Activated T-cell treated with anti-CD3 and anti-CD28 coated beads, Interleukin-2, amount 50 U/mL, for 1 hour (primary cell): ENCODE results near the gene HPDL.
A peak's percentile ranks its signal among the peaks of the same experiment; 100 is the strongest.

Source experiments
- DNase-seq: peaks from one replicate; pipeline ENCODE4 v3.0.0-alpha.2; 2020

The HPDL gene

DNA sequence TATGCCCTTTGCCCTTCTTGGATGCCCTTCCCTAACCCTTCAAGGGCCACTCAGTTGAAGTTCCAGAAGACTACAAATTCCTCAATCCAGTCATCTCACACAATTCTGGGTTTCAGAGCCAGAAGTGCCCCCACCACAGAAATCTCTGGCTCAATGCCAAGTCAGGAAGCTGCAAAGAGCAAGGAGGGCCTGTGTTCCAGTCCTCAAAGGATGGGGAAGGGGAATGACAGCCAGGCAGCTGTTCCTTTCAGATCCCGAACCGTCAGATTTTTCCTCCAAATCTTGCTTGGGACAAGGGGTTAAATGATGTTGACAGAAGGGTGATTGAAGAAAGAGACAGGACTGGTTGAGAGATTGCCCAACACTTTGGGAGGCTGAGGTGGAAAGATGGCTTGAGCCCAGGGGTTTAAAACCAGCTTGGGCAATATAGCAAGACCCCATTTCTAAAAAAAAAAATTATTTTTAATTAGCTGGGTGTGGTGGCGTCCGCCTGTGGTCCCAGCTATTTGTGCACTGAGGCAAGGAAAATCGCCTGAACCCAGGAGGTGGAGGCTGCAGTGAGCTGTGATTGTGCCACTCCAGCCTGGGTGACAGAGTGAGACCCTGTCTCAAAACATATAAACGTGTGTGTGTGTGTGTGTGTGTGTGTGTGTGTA is 716 bp upstream of the HPDL start:
- DNase-seq, result no peak

DNA sequence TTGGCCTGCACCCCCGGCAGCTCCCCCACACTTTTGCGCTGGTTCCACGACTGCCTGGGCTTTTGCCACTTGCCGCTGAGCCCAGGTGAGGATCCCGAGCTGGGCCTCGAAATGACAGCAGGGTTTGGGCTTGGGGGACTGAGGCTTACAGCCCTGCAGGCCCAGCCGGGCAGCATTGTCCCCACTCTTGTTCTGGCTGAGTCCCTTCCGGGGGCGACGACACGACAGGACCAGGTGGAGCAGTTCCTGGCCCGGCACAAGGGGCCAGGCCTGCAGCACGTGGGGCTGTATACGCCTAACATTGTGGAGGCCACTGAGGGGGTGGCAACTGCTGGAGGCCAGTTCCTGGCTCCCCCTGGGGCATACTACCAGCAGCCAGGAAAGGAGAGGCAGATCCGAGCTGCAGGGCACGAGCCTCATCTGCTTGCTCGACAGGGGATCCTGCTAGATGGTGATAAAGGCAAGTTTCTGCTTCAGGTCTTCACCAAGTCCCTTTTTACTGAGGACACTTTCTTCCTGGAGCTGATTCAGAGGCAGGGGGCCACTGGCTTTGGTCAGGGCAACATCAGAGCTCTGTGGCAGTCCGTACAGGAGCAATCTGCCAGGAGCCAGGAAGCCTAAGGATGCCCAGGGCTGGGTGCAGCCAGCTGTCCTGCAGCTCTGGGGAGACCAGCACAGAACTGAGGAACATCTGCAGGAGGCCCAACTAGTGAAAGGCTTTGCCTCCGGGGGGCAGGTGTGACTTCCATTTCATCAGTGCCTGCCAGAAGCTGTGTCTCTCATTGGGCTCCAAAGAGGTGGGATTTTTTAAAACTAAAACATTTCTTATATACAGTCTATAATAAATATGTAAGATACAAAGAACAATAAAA is 1.2 kb downstream of the HPDL start:
- DNase-seq, result no peak

DNA sequence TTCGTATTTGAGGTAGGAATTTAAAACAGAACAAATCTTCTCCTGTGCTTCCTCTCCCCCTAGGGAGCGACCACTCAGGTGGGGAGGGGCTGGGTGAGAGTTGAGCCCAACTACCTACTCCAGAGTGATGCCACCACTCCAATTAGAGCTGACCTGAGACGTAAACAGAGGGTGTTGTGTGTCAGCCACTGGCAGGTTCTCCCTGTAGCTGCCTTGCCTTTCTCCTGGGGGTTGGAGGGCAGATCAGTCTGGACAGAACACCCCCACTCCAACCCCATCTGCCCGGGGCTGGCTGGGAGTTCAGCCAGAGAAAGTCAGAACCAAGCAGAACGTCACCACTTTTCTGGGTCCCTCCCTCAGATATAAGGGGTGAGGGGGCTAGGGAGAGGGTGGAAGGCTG is 2.0 kb downstream of the HPDL start:
- DNase-seq, result no peak

DNA sequence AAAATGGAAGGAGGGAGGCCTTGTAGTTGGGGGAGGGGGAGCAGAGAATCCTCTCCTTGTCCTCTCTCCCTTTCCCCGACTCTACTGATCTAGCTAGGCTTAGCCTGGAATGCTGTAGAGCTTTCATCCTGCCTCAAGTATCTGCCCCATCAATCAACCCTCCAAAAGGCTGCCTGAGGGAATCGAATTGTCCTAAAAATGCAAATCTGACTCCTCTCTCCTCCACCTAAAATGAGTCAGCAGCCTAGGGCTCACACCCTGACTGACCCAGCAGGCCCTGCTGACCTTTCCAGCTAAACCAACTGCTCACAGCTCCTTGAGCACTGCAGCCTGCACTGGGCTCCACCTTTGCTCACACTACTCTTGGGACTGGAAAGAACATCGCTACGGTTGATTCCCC is 2.8 kb downstream of the HPDL start:
- no peak for DNase-seq

DNA sequence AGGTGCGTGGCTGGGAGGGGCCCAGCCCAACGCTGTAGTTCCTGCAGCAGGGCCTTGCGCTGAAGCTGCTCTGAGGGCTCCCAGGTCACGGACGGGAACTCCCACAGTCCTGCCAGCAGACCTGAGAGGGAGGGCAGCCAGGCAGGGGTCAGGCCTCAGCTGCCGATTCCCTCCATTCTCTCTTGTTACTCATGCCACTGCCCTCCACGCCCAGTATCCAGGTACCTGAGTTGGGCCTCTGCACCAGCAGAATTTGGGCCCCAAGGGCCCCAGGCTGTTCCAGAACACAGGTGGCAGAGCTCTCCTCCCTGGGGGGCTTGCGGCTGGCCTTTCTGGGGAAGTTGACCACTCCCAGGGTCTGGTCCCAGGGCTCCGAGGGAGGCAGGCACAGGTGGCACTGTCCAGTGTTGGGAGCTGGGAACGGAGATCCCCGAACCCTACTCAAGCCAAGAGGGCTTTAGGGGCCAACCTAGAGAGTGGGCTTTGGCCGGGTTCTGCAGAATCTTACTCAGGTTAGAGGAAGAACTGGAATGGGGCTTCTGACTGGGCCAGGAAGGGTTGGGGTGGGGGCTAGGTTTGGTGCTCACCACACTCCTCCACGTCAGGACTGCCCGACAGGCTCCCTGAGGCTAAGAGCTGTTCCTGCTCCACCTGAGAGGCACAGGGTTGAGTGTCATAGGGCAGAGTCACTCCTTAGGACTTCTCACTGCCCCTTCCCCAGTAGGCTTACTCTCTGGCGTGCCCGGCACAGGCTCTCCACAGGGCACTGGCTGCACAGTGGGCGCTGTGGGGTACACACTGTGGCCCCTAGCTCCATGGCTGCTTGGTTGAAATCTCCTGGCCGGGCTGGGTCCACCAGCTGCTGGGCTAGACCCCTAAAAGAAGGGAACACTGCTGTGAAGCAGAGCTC is 5.0 kb downstream of the HPDL start:
- no peak for DNase-seq

DNA sequence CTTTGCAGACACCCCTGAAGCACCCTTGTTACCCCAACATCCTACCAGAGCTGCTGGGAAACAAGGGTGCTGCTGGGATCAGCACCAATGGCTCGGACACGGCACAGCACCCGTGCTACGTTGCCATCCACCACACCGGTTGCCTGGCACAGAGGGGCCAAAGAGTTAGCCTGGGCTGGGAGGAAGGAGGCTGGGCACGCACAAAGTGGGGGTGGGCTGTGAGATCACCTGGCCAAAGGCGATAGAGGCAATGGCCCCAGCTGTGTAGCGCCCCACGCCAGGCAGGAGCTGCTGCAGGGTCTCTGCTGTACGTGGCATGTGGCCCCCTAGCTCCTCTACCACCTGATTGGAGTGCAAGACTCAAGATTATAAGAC is 5.6 kb downstream of the HPDL start:
- no peak for DNase-seq

DNA sequence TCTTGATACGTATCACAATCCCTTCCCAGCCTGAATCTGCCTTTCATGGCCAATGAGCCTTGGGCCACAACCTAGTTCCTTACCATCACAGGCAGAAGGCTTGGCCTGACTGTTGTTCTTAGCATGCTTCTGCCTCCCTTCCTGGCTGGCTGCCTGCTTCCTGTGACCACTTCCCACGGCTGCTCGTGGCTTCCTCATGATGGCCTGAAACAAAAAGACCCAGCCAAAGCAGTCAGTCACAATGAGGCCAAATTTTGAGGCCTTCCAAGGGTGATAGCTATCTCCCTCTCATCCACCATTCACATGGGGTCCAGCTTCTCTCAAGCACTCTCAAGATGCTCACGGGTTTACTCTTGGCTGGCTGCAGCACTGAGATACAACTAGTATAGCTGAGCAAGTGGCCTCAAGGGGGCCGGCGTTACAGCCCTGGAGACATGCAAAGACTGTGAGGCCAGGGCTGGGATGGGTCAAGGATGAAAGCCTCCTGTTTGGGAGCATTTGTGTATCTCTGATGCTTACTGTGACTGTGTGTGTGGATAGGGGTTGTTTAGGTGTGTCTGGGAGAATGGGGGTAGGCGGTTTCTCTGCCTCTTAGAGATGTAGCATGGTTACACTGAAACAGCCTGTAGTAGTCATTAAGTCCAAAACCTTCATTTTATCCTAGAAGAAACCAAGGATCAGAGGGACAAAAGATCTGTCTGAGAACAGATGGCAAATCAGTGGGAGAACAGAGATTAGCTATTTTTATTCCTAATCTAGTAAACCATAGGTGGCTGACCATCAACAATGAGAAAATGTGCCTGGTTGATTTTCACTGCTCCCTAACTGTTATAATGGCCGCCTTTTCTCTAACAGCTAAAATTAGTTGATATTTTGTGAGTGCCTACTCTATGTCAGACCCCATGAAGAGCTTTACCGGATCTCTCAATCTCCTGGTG is 7.9 kb downstream of the HPDL start:
- no peak for DNase-seq

DNA sequence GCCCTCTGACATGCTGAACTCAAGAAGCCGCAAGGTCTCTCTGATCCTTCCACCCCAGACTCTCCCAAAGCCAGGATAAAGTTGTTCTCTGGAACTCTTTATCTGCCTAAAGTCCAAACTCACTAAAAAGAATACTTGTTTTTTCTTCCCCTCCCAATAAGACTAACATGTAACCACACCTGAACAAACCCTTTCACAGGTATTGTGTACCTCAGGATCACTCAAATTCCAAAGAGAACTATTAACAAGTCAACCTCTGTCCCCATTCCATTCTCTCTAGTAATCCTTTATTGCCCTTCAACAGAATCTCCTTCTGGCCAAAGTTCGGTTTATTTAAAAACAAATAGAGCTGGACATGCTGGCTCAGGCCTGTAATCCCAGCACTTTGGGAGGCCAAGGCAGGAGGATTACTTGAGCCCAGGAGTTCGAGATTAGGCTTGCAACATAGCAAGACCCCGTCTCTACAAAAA is 9.2 kb downstream of the HPDL start:
- no peak for DNase-seq

DNA sequence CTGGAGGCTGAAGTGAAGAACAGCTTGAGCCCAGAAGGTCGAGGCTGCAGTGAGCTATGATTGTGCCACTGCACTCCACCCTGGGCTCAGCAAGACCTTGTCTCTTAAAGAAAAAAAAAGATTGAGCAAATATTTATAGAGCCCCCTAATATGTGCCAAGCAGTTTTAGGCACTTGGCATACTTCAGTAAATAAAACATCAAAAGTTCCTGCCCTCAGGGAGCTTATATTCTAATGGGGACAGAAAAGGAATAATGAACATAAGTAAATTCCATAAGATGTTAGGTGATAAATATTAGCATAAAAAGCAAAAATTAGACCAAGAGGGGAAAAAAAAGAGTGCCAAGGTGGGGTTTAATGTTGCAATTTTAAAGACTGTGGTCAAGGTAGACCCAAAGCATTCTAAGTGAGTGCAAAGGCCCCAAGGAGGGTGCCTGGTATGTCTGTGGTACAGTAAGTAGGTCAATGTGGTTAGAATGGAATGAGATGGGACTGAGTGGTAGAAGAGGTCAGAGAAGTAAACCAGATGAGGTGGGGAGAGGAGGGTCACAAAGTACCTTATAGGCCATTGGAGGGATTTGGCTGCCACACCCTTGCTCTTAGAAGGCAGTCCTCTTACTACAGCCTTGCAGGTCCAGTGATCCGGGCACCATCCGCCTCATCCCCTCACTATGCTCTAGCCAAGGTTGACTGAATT is 11.1 kb downstream of the HPDL start:
- no peak for DNase-seq

DNA sequence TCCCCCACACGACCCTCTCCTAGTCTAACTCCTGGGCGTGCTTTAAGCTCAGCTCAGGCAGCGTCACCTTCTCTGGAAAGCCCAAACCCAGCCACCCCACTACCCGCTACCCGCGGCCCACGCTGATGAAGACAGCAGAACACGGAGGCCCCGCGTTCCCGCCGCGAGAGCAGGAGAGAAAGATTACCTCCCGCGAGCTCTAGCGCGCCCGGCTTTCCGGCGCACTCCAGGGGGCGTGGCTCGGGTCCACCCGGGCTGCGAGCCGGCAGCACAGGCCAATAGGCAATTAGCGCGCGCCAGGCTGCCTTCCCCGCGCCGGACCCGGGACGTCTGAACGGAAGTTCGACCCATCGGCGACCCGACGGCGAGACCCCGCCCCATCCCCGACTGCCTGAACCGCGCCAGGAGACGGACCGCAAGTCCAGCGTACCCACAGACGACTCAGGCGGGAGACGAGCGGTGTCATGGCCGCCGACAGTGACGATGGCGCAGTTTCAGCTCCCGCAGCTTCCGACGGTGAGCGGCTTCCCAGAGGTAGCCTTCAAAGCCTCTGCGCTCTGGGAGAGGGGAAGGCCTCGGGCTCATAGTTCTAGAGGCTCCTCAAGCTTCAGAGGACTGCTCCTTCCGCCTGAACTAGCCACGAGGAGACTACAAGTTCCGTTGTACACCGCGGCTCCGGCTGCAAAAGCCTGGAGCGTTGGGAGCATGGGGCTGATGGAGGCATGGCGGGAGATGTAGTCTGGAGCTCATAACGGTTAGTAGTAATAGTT is 13.3 kb downstream of the HPDL start, which contains the start of the genes MUTYH and TOE1:
Gene MUTYH, minus strand, starts transcription at position 652 of the 770 bp plus-strand sequence. CDS start 5,935 bp downstream, outside the sequence.
Gene TOE1, plus strand, starts transcription at position 382 of the 770 bp plus-strand sequence. Its CDS starts 83 bp downstream, at position 465.
- DNase-seq, result peak; percentile 90

DNA sequence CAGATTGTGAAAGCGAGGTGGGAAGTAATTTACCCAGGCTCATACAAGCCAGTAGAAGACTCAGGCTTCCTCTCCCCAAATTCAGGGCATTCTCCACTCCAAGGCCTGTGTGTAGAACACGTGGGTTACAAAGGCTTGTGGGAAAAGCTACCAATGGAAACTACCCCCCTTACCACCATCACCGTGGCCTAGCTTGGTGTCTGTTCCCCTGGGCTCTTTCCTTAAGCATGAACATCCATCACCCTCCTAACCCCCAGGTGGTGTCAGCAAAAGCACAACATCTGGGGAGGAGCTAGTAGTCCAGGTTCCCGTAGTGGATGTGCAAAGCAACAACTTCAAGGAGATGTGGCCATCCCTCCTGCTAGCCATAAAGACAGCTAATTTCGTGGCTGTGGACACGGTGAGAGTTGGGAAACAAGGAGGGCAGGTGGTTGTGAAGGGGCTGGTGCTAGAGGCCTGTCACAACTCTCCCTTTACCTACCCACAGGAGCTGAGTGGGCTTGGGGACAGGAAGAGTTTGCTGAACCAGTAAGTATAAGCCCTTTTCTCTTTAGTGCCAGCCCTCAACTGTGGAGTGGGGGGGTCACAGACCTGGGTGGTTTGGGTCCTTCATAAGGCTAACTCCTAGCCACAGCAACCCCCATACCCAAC is 14.2 kb downstream of the HPDL start:
- DNase-seq, result no peak

DNA sequence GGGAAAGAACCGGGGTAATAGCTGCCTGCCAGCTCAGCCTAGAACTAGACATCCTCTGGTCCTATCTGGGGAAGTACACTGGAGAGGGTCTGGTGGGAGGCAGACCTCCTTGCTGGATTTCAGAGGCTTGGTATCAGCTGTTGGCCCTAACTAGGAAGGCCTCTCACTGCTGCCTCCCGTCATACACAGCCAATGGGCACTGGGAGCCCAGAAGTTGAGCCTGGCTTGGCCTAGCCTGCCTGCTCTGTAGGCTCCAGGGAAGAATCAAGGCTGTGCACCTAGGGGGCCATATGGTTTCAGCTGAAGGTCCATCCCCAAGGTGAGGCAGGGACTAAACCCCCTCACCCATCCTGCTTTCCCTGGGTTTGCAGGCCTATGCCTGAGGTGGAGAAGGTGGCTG is 17.8 kb downstream of the HPDL start:
- DNase-seq, result no peak

DNA sequence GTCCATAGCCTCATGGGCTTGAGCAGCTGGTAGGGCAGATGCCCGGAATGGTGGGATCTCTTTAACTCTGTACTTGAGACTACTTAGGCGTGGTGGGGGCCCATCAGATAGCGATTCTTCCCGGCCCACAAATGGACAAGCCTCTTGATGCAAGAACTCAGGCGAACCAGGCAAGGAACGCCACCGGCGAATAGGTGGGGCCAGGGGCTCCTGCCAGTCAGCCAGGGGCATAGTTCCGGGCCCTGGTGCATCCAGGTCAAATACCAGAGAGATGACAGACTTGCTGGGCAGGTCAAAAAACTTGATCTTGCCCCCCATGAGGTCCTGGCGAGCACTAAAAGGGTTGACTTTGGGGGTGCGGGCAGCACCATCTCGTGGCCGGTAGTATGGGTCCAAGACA is 18.3 kb downstream of the HPDL start:
- no peak for DNase-seq

DNA sequence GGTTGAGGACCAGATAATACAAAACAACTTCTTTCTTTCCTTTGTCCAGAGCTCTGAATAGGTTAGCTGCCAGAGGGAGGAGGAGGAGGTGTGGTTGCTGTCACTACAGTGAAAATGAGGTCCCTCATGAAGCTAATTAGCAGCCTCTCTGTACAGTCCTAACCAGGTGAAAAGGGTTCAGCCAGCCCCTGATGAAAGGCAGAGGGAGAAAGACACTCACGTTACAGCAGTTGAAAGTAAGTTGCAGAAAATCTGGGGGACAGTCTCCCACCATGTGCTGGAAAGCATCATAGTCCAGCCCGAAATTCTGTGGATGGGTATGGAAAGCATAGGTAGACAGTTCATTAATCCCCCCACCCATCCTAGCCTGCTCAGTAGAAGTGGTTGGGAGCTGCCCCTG is 19.8 kb downstream of the HPDL start:
- DNase-seq, result no peak

DNA sequence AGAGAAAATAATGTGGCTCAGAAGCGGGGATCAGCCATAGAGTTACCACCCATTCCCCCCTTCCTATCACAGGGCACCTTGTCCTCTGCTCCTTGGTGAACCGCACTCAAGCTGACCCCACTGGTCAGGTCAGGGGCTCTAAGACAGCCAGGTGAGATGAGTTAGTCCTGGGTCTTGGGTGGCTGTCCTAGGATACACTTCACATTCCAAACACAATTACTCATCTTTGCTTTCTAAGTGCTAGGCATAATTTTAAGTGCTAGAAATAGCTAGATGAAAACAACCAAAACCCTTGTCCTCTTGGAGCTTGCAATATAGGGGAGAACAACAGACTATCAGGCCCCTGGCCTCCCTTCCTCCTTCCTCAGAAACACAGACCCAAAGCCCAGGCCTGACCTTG is 21.3 kb downstream of the HPDL start:
- no peak for DNase-seq

DNA sequence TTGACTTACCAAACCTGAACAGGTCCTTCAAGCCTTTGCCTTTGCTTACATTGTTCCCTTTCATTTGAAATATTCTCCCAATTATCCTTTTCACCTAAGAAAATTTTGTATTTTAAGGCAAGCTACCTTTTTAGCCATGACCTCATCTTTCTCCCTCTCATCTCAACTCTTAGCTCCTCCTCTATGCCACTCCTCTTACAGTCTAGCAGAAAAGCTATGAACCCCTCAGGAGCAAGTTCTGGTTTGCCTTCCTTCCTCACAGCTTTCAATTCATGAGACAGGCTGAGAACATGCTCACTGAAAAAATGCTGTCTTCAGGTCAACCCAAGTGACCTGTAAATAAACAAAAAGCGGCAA is 21.9 kb downstream of the HPDL start:
- no peak for DNase-seq

DNA sequence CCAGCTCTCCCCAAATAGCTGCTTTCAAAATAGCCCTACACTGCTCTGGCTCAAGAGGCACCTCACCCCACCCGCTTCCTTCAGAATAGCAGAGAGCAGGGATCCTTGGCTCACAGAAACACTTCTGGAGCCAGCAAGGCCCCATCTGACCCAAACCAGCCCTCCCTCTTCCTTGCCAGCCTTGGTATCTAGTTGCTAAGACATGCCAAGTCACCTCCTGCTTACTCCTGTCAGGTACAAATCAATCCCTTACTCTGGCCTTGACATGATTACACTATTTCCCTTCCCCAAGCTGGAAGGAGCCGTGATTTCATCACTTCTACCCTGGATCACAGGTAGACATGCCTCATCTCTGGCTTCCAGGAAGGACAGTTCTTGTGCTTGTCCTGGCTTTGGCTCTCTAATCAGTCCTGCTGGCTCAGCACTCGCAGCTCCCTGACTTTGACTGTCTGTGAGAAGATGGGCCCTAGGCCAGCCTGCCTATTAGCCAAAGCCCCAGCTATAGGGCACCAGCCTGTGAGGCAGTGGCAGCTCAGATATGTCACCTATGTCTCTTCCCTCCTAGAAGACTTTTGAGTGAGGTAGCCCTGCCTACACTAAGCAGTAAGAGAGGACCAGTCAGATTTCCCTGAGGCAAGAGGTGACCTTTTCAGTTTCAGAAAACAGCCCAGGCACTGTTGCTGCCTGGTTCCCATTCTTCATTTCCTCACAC is 22.4 kb downstream of the HPDL start:
- DNase-seq, result no peak

DNA sequence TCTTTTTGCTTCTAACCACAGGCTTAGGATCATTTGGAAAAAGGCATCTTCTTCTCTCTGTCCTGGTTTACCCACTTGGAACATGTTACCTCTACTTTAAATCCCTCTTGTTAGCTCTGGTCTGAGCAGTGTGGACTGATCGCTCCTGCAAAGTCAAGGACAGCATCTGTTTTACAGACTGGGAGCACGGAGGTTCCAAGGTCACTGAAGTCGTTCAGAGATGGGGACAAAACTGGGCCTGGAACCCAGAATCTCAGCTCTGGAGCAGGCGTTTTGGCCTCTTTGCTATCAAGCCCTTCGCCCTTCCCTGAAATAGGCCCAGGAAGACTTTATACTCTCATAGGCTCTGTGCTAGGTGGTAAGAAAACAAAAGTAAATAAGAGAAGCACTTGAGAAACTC is 24.8 kb downstream of the HPDL start:
- no peak for DNase-seq

DNA sequence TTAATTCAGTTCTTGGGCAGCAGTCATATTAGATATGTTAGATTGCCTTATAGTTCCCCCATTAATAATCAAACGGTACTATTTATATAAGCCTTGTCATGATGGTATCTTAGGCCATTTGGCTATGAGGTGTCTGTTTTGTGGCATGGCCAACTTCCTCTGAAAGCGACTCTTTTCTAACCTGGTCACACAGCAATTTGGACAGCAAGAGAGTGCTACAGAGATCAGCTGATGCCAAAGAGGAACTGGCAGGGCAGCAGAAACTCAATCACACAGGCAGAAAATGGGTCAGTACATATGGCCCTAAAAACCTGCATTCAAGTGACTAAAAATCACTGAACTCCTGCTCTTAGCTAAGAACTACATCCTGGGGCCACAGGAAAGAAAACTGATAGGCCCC is 27.0 kb downstream of the HPDL start:
- no peak for DNase-seq
